ENCODE results near the gene MIOX.
"Not testable (repeated sequence)": the region's sequence is repeated elsewhere in the genome, so short reads cannot be mapped to it uniquely, and the experiment has no call there.

MIOX gene

DNA sequence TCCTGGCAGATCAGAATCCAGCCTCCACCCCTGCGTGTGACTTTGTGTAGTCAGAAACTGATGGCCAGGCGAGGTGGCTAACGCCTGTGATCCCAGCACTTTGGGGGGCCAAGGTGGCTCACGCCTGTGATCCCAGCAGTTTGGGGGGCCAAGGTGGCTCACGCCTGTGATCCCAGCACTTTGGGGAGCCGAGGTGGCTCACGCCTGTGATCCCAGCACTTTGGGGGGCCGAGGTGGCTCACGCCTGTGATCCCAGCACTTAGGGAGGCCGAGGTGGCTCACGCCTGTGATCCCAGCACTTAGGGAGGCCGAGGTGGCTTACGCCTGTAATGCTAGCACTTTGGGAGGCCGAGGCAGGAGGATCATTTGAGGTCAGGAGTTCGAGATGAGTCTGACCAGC, 26.5 kb downstream of the MIOX start:
- in situ Hi-C loops (cut with HindIII; ENCODE audit: low sequenced_read_pairs) = no loop called here

DNA sequence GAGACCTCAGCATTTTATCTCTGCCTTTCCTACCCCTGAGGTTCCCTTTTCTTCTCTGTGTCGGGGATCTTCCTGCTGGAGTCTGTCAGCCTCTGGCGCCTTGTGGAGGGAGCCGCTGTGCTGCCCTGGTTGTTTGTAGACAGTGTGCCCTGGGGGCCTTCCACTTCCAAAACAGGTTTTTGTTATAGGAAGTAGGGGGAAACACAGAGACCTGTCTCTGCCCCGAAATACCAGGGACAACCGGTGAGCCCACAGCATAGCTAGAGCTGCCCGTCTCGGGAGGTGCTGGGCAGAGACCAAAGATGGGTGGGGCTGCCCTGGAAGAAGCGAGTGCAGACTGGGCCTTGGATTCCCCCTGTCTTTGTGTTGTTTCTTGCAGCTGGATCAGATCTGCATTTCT, 29.4 kb downstream of the MIOX start:
- in situ Hi-C loops (cut with HindIII; ENCODE audit: low sequenced_read_pairs) = no loop called here

GRCh38 chr22:50516891-50517290, 30.2 kb downstream of the MIOX start:
- in situ Hi-C loops (cut with HindIII; ENCODE audit: low sequenced_read_pairs) = no loop called here

DNA sequence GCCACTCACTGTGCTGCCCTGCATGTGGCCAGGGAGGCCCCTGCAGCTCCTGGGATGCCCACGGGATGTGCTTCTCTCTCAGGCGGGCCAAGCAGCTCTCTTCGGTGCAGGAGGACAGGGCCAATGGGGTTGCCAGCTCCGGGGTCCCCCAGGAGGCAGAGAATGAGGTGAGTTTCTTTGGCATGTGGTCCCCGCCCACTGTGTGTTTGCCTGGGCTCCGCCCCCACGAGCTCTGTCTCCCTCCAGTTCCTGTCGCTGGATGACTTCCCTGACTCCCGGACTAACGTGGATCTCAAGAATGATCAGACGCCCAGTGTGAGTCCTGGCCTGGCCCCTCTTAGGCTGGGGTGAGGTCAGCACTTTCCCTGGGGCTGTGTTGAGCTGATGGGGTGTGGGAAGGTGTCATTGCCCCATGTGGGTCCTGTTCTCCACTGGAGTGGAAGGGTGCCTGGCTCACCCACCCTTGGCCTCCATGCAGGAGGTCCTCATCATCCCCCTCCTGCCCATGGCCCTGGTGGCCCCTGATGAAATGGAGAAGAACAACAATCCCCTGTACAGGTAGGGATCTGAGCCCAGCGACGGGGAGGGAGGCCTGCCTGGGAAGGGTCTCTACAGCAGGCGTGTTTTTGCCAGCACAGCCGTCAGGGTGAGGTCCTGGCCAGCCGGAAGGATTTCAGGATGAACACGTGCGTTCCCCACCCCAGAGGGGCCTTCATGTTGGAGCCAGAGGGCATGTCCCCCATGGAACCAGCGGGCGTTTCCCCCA, 31.0 kb downstream of the MIOX start:
- in situ Hi-C loops (cut with HindIII; ENCODE audit: low sequenced_read_pairs) = no loop called here

DNA sequence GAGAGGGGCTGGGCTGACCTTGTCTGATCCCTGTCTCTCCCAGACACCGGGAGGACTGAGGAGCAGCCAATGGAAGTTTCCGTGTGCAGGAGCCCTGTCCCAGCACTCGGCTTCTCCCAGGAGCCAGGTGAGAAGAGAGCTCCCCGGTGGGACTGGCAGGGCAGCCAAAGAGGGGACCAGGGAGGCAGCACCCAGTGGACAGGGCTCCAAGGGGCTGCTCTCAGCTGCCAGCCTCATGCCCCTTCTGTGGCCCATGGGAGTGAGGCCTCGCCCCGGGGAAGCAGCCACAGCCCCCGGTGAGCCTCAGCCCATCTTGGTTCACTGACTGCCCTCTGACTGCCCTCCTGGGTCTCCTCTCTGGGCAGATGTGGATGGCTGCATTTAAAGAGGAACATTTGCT, 31.9 kb downstream of the MIOX start:
- in situ Hi-C loops (cut with HindIII; ENCODE audit: low sequenced_read_pairs) = no loop called here

DNA sequence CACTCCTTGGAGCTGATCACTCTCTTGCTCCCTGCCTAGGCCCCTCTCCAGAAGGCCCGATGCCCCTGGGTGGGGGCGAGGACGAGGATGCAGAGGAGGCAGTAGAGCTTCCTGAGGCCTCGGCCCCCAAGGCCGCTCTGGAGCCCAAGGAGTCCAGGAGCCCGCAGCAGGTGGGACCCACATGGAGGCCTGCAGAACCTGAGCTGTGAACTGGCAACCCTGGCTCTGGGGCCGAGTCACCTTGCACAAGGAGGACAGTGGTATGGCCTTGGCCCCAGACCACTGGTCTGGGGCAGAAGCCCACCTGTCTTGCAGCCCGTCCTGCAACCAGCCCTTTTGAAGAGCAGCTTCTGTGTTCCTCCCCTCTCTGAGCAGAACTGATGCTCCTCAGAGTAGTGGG, 32.5 kb downstream of the MIOX start:
- in situ Hi-C loops (cut with HindIII; ENCODE audit: low sequenced_read_pairs) = no loop called here

- in situ Hi-C loops (cut with HindIII; ENCODE audit: low sequenced_read_pairs) = not testable (repeated sequence)
These were observed 33.5 kb downstream of the MIOX start for GRCh38 chr22:50520184-50520583.

- in situ Hi-C loops (cut with HindIII; ENCODE audit: low sequenced_read_pairs) = no loop called here
These were observed 34.3 kb downstream of the MIOX start for GRCh38 chr22:50520826-50521453.

- in situ Hi-C loops (cut with HindIII; ENCODE audit: low sequenced_read_pairs) = no loop called here
These were observed 35.1 kb downstream of the MIOX start for GRCh38 chr22:50521710-50522109.

DNA sequence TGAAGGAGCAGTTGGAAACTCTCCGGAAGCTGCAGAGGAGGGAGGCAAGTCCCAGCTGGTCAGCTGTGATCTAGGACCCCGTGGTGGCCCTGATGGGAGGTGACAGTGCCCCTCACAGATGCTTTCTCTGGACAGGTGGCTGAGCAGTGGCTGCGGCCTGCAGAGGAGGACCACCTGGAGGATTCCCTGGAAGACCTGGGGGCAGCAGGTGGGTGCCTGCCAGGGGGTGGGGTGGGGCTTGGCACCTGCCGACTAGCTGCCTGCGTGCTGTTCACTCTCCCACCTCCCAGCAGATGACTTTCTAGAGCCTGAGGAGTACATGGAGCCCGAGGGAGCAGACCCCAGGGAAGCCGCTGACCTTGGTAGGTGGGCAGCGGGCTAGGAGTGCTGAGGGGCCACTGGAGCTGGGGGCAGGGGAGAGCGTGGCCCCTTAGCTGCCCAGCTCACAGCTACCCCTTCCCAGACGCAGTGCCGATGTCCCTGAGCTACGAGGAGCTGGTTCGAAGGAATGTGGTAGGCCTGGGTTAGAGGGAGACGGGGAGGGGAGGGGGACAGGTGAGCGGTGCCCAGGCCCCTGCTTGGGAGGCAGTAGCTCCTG, 35.6 kb downstream of the MIOX start:
- in situ Hi-C loops (cut with HindIII; ENCODE audit: low sequenced_read_pairs) = no loop called here

DNA sequence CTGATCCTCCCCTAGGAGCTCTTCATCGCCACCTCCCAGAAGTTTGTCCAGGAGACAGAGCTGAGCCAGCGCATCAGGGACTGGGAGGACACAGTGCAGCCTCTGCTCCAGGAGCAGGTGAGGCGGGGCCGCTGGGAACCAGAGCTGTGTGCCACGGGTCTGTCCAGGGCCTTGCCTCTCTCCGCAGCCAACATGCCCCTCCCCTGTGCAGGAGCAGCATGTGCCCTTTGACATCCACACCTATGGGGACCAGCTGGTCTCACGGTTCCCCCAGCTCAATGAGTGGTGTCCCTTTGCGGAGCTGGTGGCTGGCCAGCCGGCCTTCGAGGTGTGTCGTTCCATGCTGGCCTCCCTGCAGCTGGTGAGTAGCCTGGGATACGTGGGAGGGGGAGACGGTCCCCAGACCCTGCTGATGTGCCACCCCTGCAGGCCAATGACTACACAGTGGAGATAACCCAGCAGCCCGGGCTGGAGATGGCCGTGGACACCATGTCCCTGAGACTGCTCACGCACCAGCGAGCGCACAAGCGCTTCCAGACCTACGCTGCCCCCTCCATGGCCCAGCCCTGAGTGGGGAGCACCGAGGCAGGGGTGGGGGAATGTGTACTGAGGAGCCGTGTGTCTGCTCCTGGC, 36.3 kb downstream of the MIOX start:
- in situ Hi-C loops (cut with HindIII; ENCODE audit: low sequenced_read_pairs) = no loop called here

DNA sequence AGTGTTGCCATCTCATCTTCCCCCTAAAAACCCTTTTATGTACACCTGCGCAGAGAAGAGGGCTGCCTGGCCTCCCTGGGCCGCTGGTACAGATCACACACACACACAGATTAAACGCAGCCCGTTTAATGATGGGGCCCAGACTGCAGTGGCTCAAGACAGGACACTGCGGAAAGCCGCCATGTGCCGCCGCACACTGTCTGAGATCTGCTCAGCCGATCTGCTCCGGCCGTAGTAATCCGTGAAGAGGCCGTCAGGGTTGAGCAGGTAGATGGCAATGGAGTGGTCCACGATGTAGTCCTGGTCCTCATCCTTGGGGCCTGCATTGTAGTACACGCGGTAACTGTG, 36.8 kb downstream of the MIOX start:
- in situ Hi-C loops (cut with HindIII; ENCODE audit: low sequenced_read_pairs) = no loop called here

GRCh38 chr22:50523806-50524675, 37.4 kb downstream of the MIOX start:
- in situ Hi-C loops (cut with HindIII; ENCODE audit: low sequenced_read_pairs) = no loop called here

- in situ Hi-C loops (cut with HindIII; ENCODE audit: low sequenced_read_pairs) = no loop called here
These were observed 38.0 kb downstream of the MIOX start for GRCh38 chr22:50524676-50525103.

GRCh38 chr22:50525104-50525857, 38.6 kb downstream of the MIOX start, which contains the start of gene SCO2:
Gene SCO2, minus strand, starts transcription at chr22:50525598. Its CDS starts 1,187 bp downstream, at chr22:50524411.
- in situ Hi-C loops (cut with HindIII; ENCODE audit: low sequenced_read_pairs) = no loop called here

DNA sequence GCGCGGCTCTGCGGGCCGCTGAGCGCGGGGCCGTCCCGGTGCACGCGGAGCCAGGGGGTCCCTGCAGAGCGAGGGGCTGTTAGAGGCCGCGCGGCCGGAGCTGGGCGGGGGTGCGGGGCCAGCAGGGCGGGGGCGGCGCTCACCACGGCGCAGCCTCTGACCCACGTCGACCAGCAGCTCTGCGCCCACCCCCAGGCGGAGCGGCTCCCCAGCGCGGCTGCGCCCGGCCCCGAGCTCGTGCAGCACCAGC, 39.1 kb downstream of the MIOX start:
- in situ Hi-C loops (cut with HindIII; ENCODE audit: low sequenced_read_pairs) = no loop called here

DNA sequence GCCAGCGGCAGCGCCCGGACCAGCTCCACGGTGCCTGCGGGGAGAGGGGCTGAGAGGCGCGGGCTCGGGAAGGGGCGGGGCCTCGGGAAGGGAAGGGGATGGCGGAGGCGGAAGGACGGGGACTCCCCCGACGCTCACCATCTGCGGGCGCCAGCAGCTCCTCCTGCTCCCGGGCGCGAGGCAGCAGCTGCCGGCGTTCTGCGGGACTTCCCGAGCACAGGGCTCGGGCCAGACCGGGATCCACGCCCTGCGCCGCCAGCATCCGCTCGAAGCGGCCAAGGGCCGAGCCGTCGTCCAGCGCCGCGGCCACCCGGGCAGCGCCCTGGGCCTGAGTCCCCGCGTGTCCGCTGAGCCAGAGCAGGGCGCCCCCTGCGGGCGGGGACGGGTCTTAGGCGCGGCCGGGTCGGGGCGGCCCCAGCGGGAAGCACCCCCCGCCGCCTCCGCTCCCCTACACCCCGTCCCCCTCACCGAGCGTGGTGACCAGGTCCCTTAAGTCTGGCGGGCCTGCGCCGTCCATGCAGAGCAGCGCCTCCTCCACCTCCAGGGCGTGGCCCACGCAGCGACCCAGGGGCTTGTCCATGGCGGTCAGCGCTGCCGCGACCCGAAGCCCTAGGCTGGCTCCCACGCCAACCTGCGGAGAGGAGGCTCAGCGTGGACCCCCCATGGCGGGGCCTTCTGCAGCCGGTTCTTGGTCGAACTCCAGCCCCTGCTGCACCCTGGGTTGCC, 39.6 kb downstream of the MIOX start:
- in situ Hi-C loops (cut with HindIII; ENCODE audit: low sequenced_read_pairs) = no loop called here

DNA sequence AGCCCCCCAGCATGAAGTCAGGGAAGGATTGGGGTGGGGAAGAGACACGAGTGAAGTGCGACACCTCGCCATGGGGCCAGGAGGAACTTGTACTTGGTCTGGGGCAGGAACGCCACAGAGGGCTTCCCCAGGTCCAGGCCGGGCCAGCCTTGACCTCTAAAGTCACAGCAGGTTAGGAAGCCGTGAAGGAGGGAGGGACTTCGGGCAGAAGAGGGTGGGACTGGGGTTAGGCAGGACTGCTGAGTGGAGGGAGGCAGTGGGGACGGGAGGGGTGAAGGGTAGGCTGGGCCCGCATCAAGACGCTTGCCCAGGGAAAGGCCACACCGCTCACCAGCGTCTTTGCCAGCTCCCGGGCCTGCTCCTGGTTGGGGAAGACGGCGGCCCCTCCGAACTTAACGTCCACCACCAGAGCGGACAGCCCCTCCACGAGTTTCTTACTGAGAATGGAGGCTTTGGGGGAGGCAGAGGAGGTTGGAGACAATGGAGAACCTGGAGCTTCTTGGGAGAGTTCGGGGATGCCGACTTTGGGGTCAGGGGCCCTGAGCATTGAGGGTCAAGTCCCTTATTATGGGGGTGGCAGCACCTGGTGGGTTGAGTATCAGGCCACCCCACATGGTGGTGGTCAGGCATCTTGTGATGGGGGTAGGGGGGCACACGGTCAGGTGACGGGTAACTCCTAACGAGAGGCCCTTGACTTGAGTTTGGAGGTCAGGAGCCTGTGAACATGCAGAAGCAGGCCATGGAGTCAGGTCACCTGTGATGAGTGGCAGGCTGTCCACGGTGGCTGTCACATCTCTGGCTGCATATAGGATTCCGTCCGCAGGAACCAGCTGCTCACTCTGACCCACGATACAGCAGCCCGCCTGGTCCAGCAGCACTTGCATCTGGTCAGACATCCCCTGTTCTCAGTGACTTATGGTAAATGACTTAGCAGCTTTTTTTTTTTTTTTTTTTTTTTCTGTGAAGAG, 40.5 kb downstream of the MIOX start:
- in situ Hi-C loops (cut with HindIII; ENCODE audit: low sequenced_read_pairs) = no loop called here

Measured in DLD1 (cell line).